Activated T-helper 1 cell treated with anti-CD3 and anti-CD28 coated beads, Interleukin-12 subunit alpha, Interleukin-12 subunit beta, Interleukin-2, Interleukin-4 antibody, amounts not matched to agents 30 ng/mL and 10 ng/mL and 1 ng/mL, durations not matched to agents 14 hours and 24 hours and 36 hours (primary cell): ENCODE data around the gene IGF2BP2. TPM values are rescaled to one million over a fixed set of nuclear protein-coding genes. Genes with fewer than 3 reads are reported as not detected.
A peak's percentile ranks its signal among the peaks of the same experiment; 100 is the strongest.
"Not testable (repeated sequence)": the region's sequence is repeated elsewhere in the genome, so short reads cannot be mapped to it uniquely, and the experiment has no call there.

Experiments
- DNase-seq: peaks from one replicate; pipeline ENCODE4 v3.0.0; 2021; ENCODE audit warnings: low spot score
- H3K27ac Mint-ChIP-seq: one replicate; pipeline ENCODE4 v1.8.0; 2021; ENCODE audit warnings: mild to moderate bottlenecking, mixed read lengths
- H3K27me3 Mint-ChIP-seq: one replicate; pipeline ENCODE4 v1.8.0; 2022; ENCODE audit warnings: mild to moderate bottlenecking, moderate library complexity, mixed read lengths; ENCODE audit not compliant: insufficient read depth
- H3K36me3 Mint-ChIP-seq: one replicate; pipeline ENCODE4 v1.8.0; 2021; ENCODE audit warnings: low read depth, mixed read lengths
- H3K4me1 Mint-ChIP-seq: one replicate; pipeline ENCODE4 v1.8.0; 2021; ENCODE audit warnings: low read depth, mixed read lengths
- H3K4me3 Mint-ChIP-seq: one replicate; pipeline ENCODE4 v1.8.0; 2021; ENCODE audit warnings: mild to moderate bottlenecking, moderate library complexity, mixed read lengths
- H3K9me3 Mint-ChIP-seq: one replicate; pipeline ENCODE4 v1.8.0; 2021; ENCODE audit warnings: mixed read lengths
- intact Hi-C: fragments of 100-400 bp; cut with micrococcal nuclease; formaldehyde crosslinking; loops from one replicate; pipeline ENCODE4 v1.15.1; 2024
- total RNA-seq: library from RNA; stranded (reverse); gene quantifications from 2 replicates; pipeline ENCODE4 v1.2.3, GENCODE V29; 2022

Gene IGF2BP2
- total RNA-seq, 1 donor from 2014 or later: 0.62 TPM

GRCh38 chr3:185647134-185647879 is 177.5 kb downstream of the IGF2BP2 start:
- DNase-seq: no peak
- no peak overlapping the region for H3K27ac Mint-ChIP-seq
- no peaks in the 10 kb centered on the region for H3K4me1 Mint-ChIP-seq
- intact Hi-C loops: no loop called here
- no peaks in the 10 kb centered on the region for H3K9me3 Mint-ChIP-seq
- H3K4me3 Mint-ChIP-seq: no peak overlapping the region
- no peaks in the 10 kb centered on the region for H3K36me3 Mint-ChIP-seq
- H3K27me3 Mint-ChIP-seq: peaks cover 12% of the 10 kb centered on the region

GRCh38 chr3:185646382-185647133 is 178.3 kb downstream of the IGF2BP2 start:
- intact Hi-C loops: no loop called here
- Mint-ChIP-seq H3K27ac (no peak overlapping the region), H3K9me3 (no peaks in the 10 kb centered on the region), H3K36me3 (no peaks in the 10 kb centered on the region), H3K4me3 (no peak overlapping the region), H3K4me1 (no peaks in the 10 kb centered on the region), H3K27me3 (peaks cover 12% of the 10 kb centered on the region)
- DNase-seq: no peak

- no peak overlapping the region for H3K27ac Mint-ChIP-seq
- H3K4me1 Mint-ChIP-seq: no peaks in the 10 kb centered on the region
- intact Hi-C loops: no loop called here
- H3K27me3 Mint-ChIP-seq: peaks cover 14% of the 10 kb centered on the region
- H3K4me3 Mint-ChIP-seq: no peak overlapping the region
- no peaks in the 10 kb centered on the region for H3K36me3 Mint-ChIP-seq
- H3K9me3 Mint-ChIP-seq: no peaks in the 10 kb centered on the region
- no peak for DNase-seq
Observed at GRCh38 chr3:185645596-185646381, 179.1 kb downstream of the IGF2BP2 start.

- H3K4me1 Mint-ChIP-seq, H3K4me3 Mint-ChIP-seq, DNase-seq, H3K36me3 Mint-ChIP-seq, intact Hi-C loops, H3K27ac Mint-ChIP-seq, H3K9me3 Mint-ChIP-seq: not testable (repeated sequence)
- H3K27me3 Mint-ChIP-seq: peaks cover 17% of the 10 kb centered on the region
Observed at GRCh38 chr3:185645191-185645590, 179.7 kb downstream of the IGF2BP2 start.

GRCh38 chr3:185640308-185640707 is 184.5 kb downstream of the IGF2BP2 start:
- Mint-ChIP-seq H3K4me3 (no peak overlapping the region), H3K36me3 (no peaks in the 10 kb centered on the region), H3K27me3 (peaks cover 7% of the 10 kb centered on the region), H3K27ac (no peak overlapping the region), H3K4me1 (no peaks in the 10 kb centered on the region), H3K9me3 (no peaks in the 10 kb centered on the region)
- intact Hi-C loops: no loop called here
- DNase-seq: no peak

- no peak for DNase-seq
- H3K4me3 Mint-ChIP-seq: no peak overlapping the region
- no peak overlapping the region for H3K27ac Mint-ChIP-seq
- H3K36me3 Mint-ChIP-seq: no peaks in the 10 kb centered on the region
- H3K27me3 Mint-ChIP-seq: peaks cover 7% of the 10 kb centered on the region
- no peaks in the 10 kb centered on the region for H3K4me1 Mint-ChIP-seq
- intact Hi-C loops: no loop called here
- H3K9me3 Mint-ChIP-seq: no peaks in the 10 kb centered on the region
Observed at GRCh38 chr3:185639632-185640206, 185.1 kb downstream of the IGF2BP2 start.

- not testable (repeated sequence) for H3K27me3 Mint-ChIP-seq
Observed at GRCh38 chr3:185638651-185639050, 186.2 kb downstream of the IGF2BP2 start.

GRCh38 chr3:185637388-185637787 is 187.5 kb downstream of the IGF2BP2 start:
- no peak for DNase-seq
- Mint-ChIP-seq H3K4me1 (peaks cover 6% of the 10 kb centered on the region), H3K27ac (no peak overlapping the region), H3K36me3 (peaks cover 2% of the 10 kb centered on the region), H3K27me3 (peaks cover 4% of the 10 kb centered on the region), H3K4me3 (no peak overlapping the region), H3K9me3 (no peaks in the 10 kb centered on the region)
- intact Hi-C loops: no loop called here

More at GRCh38 chr3:185638651-185639050, 186.2 kb downstream of the IGF2BP2 start:
- H3K4me3 Mint-ChIP-seq, DNase-seq, H3K36me3 Mint-ChIP-seq, H3K4me1 Mint-ChIP-seq, H3K27ac Mint-ChIP-seq, intact Hi-C loops, H3K9me3 Mint-ChIP-seq: not testable (repeated sequence)

- no peak for DNase-seq
- Mint-ChIP-seq H3K4me1 (peaks cover 6% of the 10 kb centered on the region), H3K27ac (no peak overlapping the region), H3K9me3 (no peaks in the 10 kb centered on the region), H3K36me3 (peaks cover 11% of the 10 kb centered on the region), H3K27me3 (no peaks in the 10 kb centered on the region), H3K4me3 (no peak overlapping the region)
- intact Hi-C loops: no loop called here
Observed at GRCh38 chr3:185632996-185633395, 191.8 kb downstream of the IGF2BP2 start.

- Mint-ChIP-seq H3K27me3 (no peaks in the 10 kb centered on the region), H3K4me3 (no peak overlapping the region), H3K27ac (no peak overlapping the region), H3K4me1 (peaks cover 6% of the 10 kb centered on the region), H3K9me3 (no peaks in the 10 kb centered on the region), H3K36me3 (peaks cover 17% of the 10 kb centered on the region)
- intact Hi-C loops: no loop called here
- DNase-seq: no peak
Observed at GRCh38 chr3:185631508-185632206, 193.2 kb downstream of the IGF2BP2 start.

GRCh38 chr3:185631108-185631507 is 193.7 kb downstream of the IGF2BP2 start:
- no peak overlapping the region for H3K4me3 Mint-ChIP-seq
- H3K27me3 Mint-ChIP-seq: no peaks in the 10 kb centered on the region
- peaks cover 19% of the 10 kb centered on the region for H3K36me3 Mint-ChIP-seq
- no peak for DNase-seq
- no peaks in the 10 kb centered on the region for H3K9me3 Mint-ChIP-seq
- no peak overlapping the region for H3K27ac Mint-ChIP-seq
- peaks cover 7% of the 10 kb centered on the region for H3K4me1 Mint-ChIP-seq
- intact Hi-C loops: no loop called here

GRCh38 chr3:185630182-185630622 is 194.6 kb downstream of the IGF2BP2 start:
- intact Hi-C loops: no loop called here
- Mint-ChIP-seq H3K27ac (peak overlapping the region; percentile 20), H3K36me3 (peaks cover 25% of the 10 kb centered on the region), H3K27me3 (no peaks in the 10 kb centered on the region), H3K4me1 (peaks cover 16% of the 10 kb centered on the region), H3K9me3 (no peaks in the 10 kb centered on the region), H3K4me3 (no peak overlapping the region)
- no peak for DNase-seq
